HEK293 (cell line): ENCODE measurements around the gene STAM2.

Source experiments
- CTCF ChIA-PET: fragments of 350-600 bp; formaldehyde crosslinking; extraction: SDS; loops from one replicate; lab custom pipeline; 2021; ENCODE audit warnings: antibody characterized with exemption; lab: Yijun Ruan, JAX
- POLR2A ChIA-PET: fragments of 300-600 bp; formaldehyde crosslinking; extraction: SDS; loops from one replicate; lab custom pipeline; 2020; ENCODE audit warnings: antibody characterized with exemption, inconsistent platforms; lab: Yijun Ruan, JAX
- H3K27ac ChIP-seq: fragments of 200-500 bp; sonication (Bioruptor generic); 2 replicates; pipeline ENCODE4 v1.5.1; 2014; ENCODE audit warnings: low read depth, low read length, control low read depth, inconsistent platforms; ENCODE audit errors: extremely low read depth
- H3K36me3 ChIP-seq, 2 experiments: fragments of 200-500 bp in 1 of 2; sonication (Bioruptor generic) in 1 of 2; 1 replicate in 1 of 2; 2 replicates in 1 of 2; pipeline ENCODE4 v1.5.1; 2014 to 2017; ENCODE audit warnings: inconsistent platforms in 2 of 2, low read length in 2 of 2; ENCODE audit not compliant: control insufficient read depth in 2 of 2, insufficient read depth in 1 of 2
- H3K4me1 ChIP-seq: fragments of 200-500 bp; sonication (Bioruptor generic); 2 replicates; pipeline ENCODE4 v1.5.1; 2014; ENCODE audit warnings: mild to moderate bottlenecking, low read length, inconsistent platforms; ENCODE audit not compliant: control insufficient read depth, insufficient read depth
- H3K4me3 ChIP-seq: 2 replicates; pipeline ENCODE4 v1.5.1; 2011; ENCODE audit warnings: low read depth, mild to moderate bottlenecking, control low read depth, low read length, moderate library complexity
- H3K9me3 ChIP-seq: fragments of 200-500 bp; sonication (Bioruptor generic); 2 replicates; pipeline ENCODE4 v1.5.1; 2014; ENCODE audit warnings: low read depth, low read length, inconsistent platforms; ENCODE audit not compliant: control insufficient read depth, insufficient read depth
- AEBP2 ChIP-seq: fragments of 450-650 bp; formaldehyde crosslinking; IDR thresholded peaks from 2 replicates; pipeline ENCODE4 v1.5.1; 2016; ENCODE audit warnings: missing biosample characterization, missing genetic modification characterization, borderline replicate concordance
- ELK4 ChIP-seq: IDR thresholded peaks from 2 replicates; pipeline ENCODE4 v1.6.1; 2011; ENCODE audit warnings: mild to moderate bottlenecking, low read depth, low read length, borderline replicate concordance
- GLI2 ChIP-seq: fragments of 450-650 bp; formaldehyde crosslinking; IDR thresholded peaks from 2 replicates; pipeline ENCODE4; 2017; ENCODE audit warnings: missing biosample characterization, missing genetic modification characterization, low read depth, borderline replicate concordance
- GLIS1 ChIP-seq: fragments of 450-650 bp; formaldehyde crosslinking; IDR thresholded peaks from 2 replicates; pipeline ENCODE4 v1.5.1; 2016; ENCODE audit warnings: missing biosample characterization, missing genetic modification characterization
- GLIS2 ChIP-seq: fragments of 450-650 bp; formaldehyde crosslinking; IDR thresholded peaks from 2 replicates; pipeline ENCODE4 v1.5.1; 2016; ENCODE audit warnings: missing biosample characterization, missing genetic modification characterization
- HOXD13 ChIP-seq: sonication (generic); formaldehyde crosslinking; IDR thresholded peaks from 2 replicates; pipeline ENCODE4 v1.8.0; 2022; ENCODE audit warnings: missing genetic modification reagents, borderline replicate concordance
- KLF10 ChIP-seq: fragments of 450-650 bp; IDR thresholded peaks from 2 replicates; pipeline ENCODE4 v1.5.1; 2018; ENCODE audit warnings: missing biosample characterization, mild to moderate bottlenecking, missing genetic modification characterization
- PRDM10 ChIP-seq: fragments of 450-650 bp; formaldehyde crosslinking; IDR thresholded peaks from 2 replicates; pipeline ENCODE4 v1.5.1; 2016; ENCODE audit warnings: missing biosample characterization, missing genetic modification characterization
- TRIM28 ChIP-seq: IDR thresholded peaks from 2 replicates; pipeline ENCODE4 v1.6.1; 2011; ENCODE audit warnings: low read length, control low read depth, borderline replicate concordance
- WT1 ChIP-seq: fragments of 450-650 bp; formaldehyde crosslinking; IDR thresholded peaks from 2 replicates; pipeline ENCODE4 v1.5.1; 2016; ENCODE audit warnings: missing biosample characterization, missing genetic modification characterization
- YY1 ChIP-seq: fragments of 450-650 bp; formaldehyde crosslinking; IDR thresholded peaks from 2 replicates; pipeline ENCODE4 v1.5.1; 2018; ENCODE audit warnings: missing biosample characterization, missing genetic modification characterization
- YY2 ChIP-seq: fragments of 450-650 bp; formaldehyde crosslinking; IDR thresholded peaks from 2 replicates; pipeline ENCODE4 v1.5.1; 2016; ENCODE audit warnings: missing biosample characterization, missing genetic modification characterization
- ZNF140 ChIP-seq: fragments of 450-650 bp; formaldehyde crosslinking; IDR thresholded peaks from 2 replicates; pipeline ENCODE4 v1.5.1; 2016; ENCODE audit warnings: missing biosample characterization, missing genetic modification characterization
- ZNF26 ChIP-seq: fragments of 450-650 bp; formaldehyde crosslinking; IDR thresholded peaks from 2 replicates; pipeline ENCODE4 v1.5.1; 2016; ENCODE audit warnings: missing biosample characterization, missing genetic modification characterization
- ZNF280C ChIP-seq: fragments of 450-650 bp; formaldehyde crosslinking; IDR thresholded peaks from 2 replicates; pipeline ENCODE4 v1.5.1; 2016; ENCODE audit warnings: missing biosample characterization, missing genetic modification characterization
- ZNF341 ChIP-seq: fragments of 450-650 bp; formaldehyde crosslinking; IDR thresholded peaks from 2 replicates; pipeline ENCODE4; 2016; ENCODE audit warnings: low read depth, missing biosample characterization, missing genetic modification characterization
- ZNF510 ChIP-seq: fragments of 450-650 bp; formaldehyde crosslinking; IDR thresholded peaks from 2 replicates; pipeline ENCODE4 v1.5.1; 2018; ENCODE audit warnings: mild to moderate bottlenecking, missing genetic modification characterization, missing biosample characterization; ENCODE audit not compliant: insufficient replicate concordance
- ZNF521 ChIP-seq: fragments of 450-650 bp; formaldehyde crosslinking; IDR thresholded peaks from 2 replicates; pipeline ENCODE4 v1.5.1; 2017; ENCODE audit warnings: missing biosample characterization, mild to moderate bottlenecking, missing genetic modification characterization
- ZNF585B ChIP-seq: fragments of 450-650 bp; formaldehyde crosslinking; IDR thresholded peaks from 2 replicates; pipeline ENCODE4 v1.5.1; 2016; ENCODE audit warnings: missing biosample characterization, missing genetic modification characterization
- ZNF621 ChIP-seq: fragments of 450-650 bp; formaldehyde crosslinking; IDR thresholded peaks from 2 replicates; pipeline ENCODE4 v1.5.1; 2017; ENCODE audit warnings: missing biosample characterization, missing genetic modification characterization
- ZNF707 ChIP-seq: fragments of 450-650 bp; formaldehyde crosslinking; IDR thresholded peaks from 2 replicates; pipeline ENCODE4 v1.5.1; 2016; ENCODE audit warnings: missing biosample characterization, missing genetic modification characterization
- ZNF768 ChIP-seq: fragments of 450-650 bp; formaldehyde crosslinking; IDR thresholded peaks from 2 replicates; pipeline ENCODE4 v1.5.1; 2018; ENCODE audit warnings: missing biosample characterization, mild to moderate bottlenecking, missing genetic modification characterization
- ZNF830 ChIP-seq: fragments of 450-650 bp; IDR thresholded peaks from 2 replicates; pipeline ENCODE4 v1.5.0; 2018; ENCODE audit warnings: missing biosample characterization, missing genetic modification characterization, low read depth, mild to moderate bottlenecking, moderate library complexity

The STAM2 gene

GRCh38 chr2:152154462-152154861 lies 21.1 kb downstream of the STAM2 start:
- H3K27ac ChIP-seq, result no peak overlapping the region
- TF ChIP-seq GLIS2 (tag by site-specific recombination) (no peak), ZNF768 (tag by site-specific recombination) (no peak), GLIS1 (tag by site-specific recombination) (no peak), KLF10 (no peak), ZNF280C (tag by site-specific recombination) (no peak)
- TF ChIP-seq, all 188 proteins: peak for 0
- no peaks in the 10 kb centered on the region for H3K36me3 ChIP-seq
- CTCF ChIA-PET, result interaction anchor here (0.5 kb wide), 1 partner anchor 574 kb away, joined by 3 read pairs; no protein-coding TSS in a partner anchor
- no peaks in the 10 kb centered on the region for H3K4me1 ChIP-seq
- H3K4me3 ChIP-seq, result no peak overlapping the region
- no peaks in the 10 kb centered on the region for H3K9me3 ChIP-seq
- POLR2A ChIA-PET, result no interaction called here

GRCh38 chr2:152134488-152135280 lies 40.9 kb downstream of the STAM2 start:
- no peaks in the 10 kb centered on the region for H3K9me3 ChIP-seq
- TF ChIP-seq ZNF26 (tag by site-specific recombination), result no peak
- TF ChIP-seq YY1 (tag by site-specific recombination), result no peak
- TF ChIP-seq ZNF140 (tag by site-specific recombination), result no peak
- no peak for TF ChIP-seq ZNF707
- TF ChIP-seq TRIM28, result peak; percentile 75; the same call in 1 of the 2 replicates
- no peak for TF ChIP-seq GLI2
- no peak for TF ChIP-seq ZNF585B
- TF ChIP-seq ELK4, result no peak
- TF ChIP-seq ZNF830 (tag by site-specific recombination), result no peak
- no peak for TF ChIP-seq ZNF521
- TF ChIP-seq ZNF341, result peak; percentile 36; the same call in 1 of the 2 replicates
- no peak for TF ChIP-seq WT1 (tag by site-specific recombination)
- no peak for TF ChIP-seq PRDM10 (tag by site-specific recombination)
- TF ChIP-seq YY2 (tag by site-specific recombination), result no peak
- TF ChIP-seq ZNF510 (tag by site-specific recombination), result no peak
- TF ChIP-seq AEBP2 (tag by site-specific recombination), result no peak
- no peak for TF ChIP-seq HOXD13 (CRISPR knock-in tag)
- TF ChIP-seq ZNF621 (tag by site-specific recombination), result no peak
- ChIA-PET CTCF (interaction anchor here (0.6 kb wide), 1 partner anchor 651 kb away, joined by 3 read pairs; no protein-coding TSS in a partner anchor), POLR2A (interaction anchor here (0.5 kb wide), 1 partner anchor 28 kb away, joined by 3 read pairs; no protein-coding TSS in a partner anchor)
- no peaks in the 10 kb centered on the region; the same call in 1 of the 2 replicates for H3K4me1 ChIP-seq
- H3K4me3 ChIP-seq, result no peak overlapping the region
- H3K36me3 ChIP-seq, result no peaks in the 10 kb centered on the region
- H3K27ac ChIP-seq, result no peak overlapping the region
